HEK293 (cell line): Measurements from ENCODE around the gene TMEM45B.

ENCODE experiments used
- HOXA7 ChIP-seq: sonication (generic); formaldehyde crosslinking; IDR thresholded peaks from 2 replicates; pipeline ENCODE4 v1.8.1; 2022; ENCODE audit warnings: missing genetic modification reagents, borderline replicate concordance
- KLF8 ChIP-seq: fragments of 450-650 bp; formaldehyde crosslinking; IDR thresholded peaks from 2 replicates; pipeline ENCODE4 v1.5.1; 2016; ENCODE audit warnings: missing biosample characterization, missing genetic modification characterization
- ZBTB48 ChIP-seq: fragments of 450-650 bp; formaldehyde crosslinking; IDR thresholded peaks from 2 replicates; pipeline ENCODE4 v1.5.1; 2016; ENCODE audit warnings: missing biosample characterization, missing genetic modification characterization
- ZEB2 ChIP-seq: fragments of 450-650 bp; formaldehyde crosslinking; IDR thresholded peaks from 2 replicates; pipeline ENCODE4 v1.5.1; 2016; ENCODE audit warnings: missing biosample characterization, missing genetic modification characterization
- TF ChIP-seq, protein P1 (sequence below): fragments of 450-650 bp; formaldehyde crosslinking; IDR thresholded peaks from 2 replicates; pipeline ENCODE4 v1.5.1; 2016; ENCODE audit warnings: missing biosample characterization, missing genetic modification characterization
- TF ChIP-seq, protein P2 (sequence below): fragments of 450-650 bp; formaldehyde crosslinking; IDR thresholded peaks from 2 replicates; pipeline ENCODE4 v1.5.1; 2016; ENCODE audit warnings: missing biosample characterization, missing genetic modification characterization

DNA sequence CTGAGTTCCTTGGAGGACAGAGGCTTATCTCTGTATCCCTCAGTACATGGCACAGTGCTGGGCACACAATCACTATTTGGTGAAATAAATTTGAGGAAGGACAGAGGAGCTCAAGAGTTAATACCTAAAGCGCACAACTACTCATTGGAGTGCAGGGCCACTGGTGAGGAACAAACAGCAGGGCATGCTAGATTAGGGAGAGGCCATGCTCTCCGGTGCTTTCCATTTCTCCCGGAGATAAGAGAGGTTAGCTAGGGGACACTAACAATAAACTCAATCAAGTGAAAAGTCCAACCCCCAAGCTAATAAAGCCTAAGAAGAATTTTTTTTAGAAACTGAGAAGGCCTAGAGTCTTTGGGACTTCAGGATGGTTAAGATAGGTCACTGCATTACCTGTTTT, 50.7 kb downstream of the TMEM45B start:
- TF ChIP-seq, protein P1, sequence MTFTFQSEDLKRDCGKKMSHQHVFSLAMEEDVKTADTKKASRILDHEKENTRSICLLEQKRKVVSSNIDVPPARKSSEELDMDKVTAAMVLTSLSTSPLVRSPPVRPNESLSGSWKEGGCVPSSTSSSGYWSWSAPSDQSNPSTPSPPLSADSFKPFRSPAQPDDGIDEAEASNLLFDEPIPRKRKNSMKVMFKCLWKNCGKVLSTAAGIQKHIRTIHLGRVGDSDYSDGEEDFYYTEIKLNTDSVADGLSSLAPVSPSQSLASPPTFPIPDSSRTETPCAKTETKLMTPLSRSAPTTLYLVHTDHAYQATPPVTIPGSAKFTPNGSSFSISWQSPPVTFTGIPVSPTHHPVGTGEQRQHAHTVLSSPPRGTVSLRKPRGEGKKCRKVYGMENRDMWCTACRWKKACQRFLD: no peak
- TF ChIP-seq ZBTB48 (tag by site-specific recombination) (no peak), KLF8 (tag by site-specific recombination) (no peak), HOXA7 (CRISPR knock-in tag) (no peak), ZEB2 (tag by site-specific recombination) (no peak)
- TF ChIP-seq, protein P2, sequence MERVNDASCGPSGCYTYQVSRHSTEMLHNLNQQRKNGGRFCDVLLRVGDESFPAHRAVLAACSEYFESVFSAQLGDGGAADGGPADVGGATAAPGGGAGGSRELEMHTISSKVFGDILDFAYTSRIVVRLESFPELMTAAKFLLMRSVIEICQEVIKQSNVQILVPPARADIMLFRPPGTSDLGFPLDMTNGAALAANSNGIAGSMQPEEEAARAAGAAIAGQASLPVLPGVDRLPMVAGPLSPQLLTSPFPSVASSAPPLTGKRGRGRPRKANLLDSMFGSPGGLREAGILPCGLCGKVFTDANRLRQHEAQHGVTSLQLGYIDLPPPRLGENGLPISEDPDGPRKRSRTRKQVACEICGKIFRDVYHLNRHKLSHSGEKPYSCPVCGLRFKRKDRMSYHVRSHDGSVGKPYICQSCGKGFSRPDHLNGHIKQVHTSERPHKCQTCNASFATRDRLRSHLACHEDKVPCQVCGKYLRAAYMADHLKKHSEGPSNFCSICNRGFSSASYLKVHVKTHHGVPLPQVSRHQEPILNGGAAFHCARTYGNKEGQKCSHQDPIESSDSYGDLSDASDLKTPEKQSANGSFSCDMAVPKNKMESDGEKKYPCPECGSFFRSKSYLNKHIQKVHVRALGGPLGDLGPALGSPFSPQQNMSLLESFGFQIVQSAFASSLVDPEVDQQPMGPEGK (tag by site-specific recombination): no peak
